Measurements from ENCODE around the gene KLF13.

Gene KLF13

DNA sequence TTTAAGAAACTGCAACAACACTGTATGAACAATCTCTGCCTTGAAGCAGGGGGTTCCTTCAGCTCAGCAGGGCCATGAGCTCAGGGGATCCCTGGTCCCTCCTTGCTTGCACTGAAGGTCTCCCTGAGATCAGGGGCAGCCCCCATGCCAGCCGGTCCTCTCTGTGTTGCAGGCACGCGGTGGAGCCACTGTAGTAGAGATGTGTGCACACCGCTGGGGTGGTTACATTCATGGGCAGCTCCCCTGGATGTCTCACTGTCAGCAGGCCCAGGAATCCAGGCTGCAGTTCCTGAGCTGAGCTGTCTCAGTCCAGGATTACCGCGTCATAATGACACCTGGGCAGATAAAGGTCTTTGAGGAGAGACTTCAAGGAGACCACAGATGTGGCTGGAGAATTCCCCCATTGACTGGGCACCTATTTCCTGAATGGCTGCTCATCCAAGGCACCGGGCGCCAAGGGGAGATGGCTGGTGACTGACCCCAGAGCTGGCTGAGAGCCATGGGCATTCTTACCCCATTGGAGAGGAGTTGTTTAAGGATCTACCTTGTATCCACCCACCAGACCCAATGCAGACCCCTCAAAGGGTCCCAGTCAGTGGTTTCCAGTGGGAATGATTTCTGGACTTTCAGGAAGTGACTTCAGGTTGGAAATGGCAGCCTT lies 10.4 kb upstream of the KLF13 start:
- DNase-seq (ENCODE audit: low spot score): no peak

DNA sequence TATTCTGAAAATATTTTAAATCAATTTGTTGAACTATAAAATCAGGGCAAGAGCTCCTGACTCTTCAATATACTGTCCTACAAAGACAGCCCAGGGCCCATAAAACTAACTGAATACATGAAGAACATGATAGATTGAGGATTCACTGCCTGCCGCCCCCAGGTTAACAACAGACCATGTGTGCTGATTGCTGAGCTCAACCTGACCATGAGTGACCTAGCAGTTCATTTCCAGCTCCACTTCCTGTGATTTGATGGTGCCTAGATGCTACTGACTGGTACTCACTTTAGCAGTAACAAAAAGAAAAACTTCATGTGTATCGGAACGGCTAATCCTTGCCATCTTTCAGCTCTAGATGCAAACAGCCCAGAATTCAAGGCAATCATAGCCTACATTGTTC lies 9.6 kb upstream of the KLF13 start:
- no peak for DNase-seq (ENCODE audit: low spot score)

DNA sequence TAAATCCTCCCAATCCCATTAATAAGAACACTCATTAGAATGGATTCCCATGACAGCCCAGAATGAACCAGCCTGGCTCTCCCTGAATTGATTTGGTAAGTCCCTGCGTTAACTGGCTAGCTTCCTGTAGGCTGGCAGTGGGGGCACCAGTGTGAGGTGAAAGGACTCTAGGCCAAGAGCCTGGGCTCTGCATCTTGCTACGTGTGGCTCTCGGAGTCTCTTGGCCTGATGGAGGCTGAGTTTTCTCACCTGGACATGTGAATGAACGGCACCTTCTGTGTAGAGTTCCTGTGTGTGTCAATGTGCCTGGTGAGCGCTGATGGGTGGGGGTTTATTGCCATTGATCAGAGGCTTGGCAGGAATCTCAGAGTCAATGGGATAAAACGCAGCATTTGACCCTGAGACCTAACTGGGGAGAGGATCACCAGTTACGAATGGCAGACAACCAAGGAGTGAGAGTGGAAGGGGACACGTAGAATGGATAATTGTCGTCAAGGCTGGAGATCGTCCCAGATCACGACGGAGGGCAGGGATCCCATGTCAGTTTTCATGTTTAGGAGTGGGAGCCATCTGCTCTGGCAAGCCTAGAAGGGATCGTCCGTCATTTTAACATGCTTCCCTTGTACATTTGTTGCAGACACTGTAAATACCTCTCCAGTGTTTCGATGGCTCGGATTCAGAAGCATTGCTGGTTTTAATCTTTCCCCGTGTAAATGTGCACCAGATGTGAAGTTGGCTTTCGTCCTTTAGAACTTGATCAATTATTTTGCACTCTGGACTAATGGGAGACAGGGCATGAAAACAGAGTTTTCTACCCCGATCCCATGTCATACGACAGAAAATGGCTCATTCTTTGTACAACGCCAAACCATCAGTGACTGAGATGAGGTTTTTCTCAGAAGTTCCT lies 9.0 kb upstream of the KLF13 start:
- DNase-seq (ENCODE audit: low spot score): no peak

DNA sequence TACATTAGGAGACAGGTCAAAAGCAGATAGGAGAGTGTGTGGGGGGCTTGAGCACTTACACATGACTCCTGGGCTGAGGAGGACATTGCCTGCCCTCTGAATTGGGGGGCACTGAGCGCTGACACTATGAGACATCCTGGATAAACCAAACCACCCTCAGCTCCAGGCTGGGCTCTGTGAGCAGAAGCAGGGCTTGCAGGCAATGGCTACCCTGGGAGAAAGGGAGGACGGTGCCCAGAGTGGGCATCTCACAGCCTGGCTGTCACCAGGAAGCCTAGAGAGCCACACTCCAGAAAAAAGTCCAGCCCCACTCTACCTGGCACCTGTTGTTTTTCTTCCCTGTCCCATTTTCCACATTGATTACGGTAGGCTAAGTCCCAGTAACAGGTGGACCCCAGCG lies 8.2 kb upstream of the KLF13 start:
- DNase-seq (ENCODE audit: low spot score): no peak

DNA sequence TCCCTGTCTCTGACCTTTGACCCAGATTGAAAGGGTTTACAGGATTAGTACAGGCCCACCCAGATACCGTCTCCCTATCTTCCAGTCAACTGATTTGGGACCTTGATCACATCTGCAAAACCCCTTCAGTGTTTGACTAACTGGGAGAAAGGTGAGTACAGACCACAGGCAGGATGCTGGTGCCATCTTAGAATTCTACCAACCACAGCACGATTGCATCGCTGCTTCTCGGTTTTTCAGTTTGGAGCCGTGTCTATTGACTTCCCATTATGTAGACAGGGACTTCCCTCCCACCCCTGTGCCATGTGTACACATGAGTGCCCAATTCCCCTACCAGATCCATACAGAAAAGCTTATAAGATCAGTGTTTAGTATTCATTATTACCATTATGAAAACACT lies 6.6 kb upstream of the KLF13 start:
- no peak for DNase-seq (ENCODE audit: low spot score)

DNA sequence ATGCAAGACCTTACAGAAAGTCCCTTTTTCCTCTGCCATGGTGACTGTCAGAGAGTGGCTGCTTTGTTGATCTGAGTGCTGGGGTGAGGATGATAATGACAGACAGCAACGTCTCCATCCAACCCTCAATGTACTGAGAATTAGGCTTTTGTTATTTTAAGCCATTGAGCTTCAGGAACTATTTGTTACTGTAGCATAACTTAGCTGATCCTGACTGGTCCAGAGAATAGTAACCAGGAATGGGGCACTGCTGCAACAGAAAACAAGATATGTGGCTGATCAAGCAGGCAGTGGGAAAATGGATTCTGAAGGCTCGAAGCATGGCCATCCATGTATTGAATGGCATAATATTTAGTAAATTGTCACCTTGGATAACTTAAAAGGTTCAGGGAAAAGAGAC lies 5.2 kb upstream of the KLF13 start:
- no peak for DNase-seq (ENCODE audit: low spot score)

DNA sequence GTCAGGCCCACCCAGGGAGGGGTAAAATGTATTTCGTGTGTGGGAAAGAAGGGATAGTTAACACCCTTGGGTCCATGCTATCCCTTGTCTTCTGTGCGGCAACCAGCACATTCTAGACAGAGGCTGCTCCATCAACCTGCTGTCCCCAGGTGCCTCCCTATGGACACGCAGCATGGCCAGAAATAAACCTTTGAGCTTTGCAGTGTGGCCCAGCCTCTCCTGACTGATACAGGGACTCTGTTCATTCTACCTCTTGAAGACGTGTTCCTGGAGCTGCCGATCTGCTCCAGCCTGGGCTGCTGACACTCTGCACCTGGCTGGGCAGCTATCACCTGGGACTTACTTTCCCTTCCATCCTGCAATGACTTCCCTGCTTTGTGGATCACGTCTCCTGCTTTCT lies 4.1 kb upstream of the KLF13 start:
- DNase-seq (ENCODE audit: low spot score): no peak

DNA sequence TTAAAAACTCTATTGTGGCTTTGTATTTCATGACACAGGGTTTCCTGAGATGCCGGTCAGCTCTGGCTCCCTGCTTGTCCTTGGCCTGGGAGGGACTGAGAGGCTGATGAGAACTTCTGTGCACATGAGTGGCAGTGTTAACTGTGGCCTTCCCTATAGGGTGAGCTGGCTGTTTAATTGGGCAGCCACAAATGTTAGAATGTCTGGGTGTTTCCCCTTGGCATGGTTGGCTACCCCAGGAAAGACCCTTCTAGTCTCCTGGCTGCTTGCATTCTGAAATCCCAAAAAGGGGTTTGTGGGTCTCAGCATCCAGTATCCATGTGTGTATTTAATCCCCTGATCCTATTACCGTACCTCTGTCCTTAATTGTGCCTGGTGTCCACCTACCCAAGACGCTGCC lies 3.0 kb upstream of the KLF13 start:
- no peak for DNase-seq (ENCODE audit: low spot score)

DNA sequence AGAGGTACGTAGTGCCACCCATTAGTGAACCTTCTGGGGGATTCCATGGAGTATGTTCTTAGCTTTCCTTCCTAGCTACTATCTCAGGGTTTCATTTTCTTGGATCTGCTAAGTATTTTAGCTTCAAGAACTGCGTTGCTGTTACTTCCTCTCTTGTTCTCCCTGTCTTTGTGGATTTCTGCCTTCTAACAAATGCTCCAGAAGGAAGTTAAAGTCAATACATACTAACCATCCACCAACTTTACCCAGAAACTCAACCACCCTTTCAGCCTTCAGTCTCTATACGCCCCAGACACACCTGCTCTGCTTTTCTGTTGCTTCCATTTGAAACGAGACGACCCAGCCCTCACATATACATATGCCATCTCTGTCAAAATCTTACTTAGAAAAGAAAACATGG lies 2.4 kb upstream of the KLF13 start:
- DNase-seq (ENCODE audit: low spot score): no peak

DNA sequence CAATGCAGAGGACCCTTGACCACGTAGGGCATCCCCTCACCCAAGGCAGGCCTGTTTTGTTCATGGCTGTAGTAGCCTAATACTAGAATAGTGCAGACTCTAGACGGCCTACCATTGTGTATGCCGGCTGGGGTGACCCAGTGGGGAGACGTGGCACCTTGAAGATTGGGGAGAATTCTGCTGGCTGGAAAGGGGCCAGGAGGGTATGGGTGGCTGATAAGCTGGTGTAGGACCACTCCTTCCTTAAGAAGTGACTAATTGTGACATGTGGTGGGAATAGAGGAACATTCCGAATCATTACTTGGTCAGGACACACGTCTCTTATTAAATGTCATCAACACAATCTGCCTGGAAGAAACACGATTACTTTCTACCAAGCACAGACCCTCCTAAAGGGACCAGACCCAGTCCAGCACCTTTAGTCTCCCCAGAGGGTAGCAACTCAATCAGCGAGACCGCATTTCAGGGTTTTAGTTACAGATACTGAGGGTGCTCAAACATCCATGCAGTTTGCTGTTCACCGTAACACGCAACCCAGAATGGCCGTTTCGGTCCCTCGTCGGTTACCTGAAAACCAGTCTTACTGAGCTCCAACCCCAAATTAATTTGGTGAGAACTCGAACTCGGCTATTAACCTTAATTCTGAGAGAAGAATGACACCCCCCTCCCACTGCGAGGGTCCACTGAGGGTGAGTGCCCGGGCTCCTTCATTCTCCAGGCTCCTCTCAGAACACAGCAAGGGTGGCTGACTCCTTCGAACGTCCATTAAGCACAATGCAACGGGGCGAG lies 1.6 kb upstream of the KLF13 start:
- no peak for DNase-seq (ENCODE audit: low spot score)

DNA sequence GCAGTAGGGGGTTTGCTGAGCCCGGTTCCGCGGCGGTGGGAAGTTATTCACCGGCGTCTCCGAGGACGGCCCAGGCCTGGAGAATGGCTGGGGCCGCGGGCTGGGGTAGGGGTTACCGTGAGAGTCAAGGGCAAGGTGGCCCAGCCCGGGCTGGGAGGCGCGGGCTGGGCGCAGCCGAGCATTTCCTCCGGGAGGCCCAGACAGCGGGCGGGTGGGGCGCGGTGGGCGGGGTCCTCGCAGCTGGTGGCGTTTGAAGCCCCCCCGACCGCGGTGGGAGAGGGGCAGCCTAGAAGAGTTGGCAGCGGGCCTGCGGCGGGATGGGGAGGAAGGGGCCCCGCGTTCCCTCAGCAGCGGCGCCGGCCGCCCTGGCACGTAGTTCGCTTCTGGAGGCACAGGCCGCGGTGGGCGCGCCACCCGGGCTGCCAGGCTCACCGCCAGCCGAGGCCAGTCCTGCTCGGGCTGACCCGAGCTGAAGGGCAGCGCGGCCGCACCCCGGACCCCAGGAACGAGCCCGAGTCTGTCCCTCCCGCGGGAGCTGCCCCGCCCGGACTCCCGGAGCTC lies 960 bp upstream of the KLF13 start:
- peak; percentile 61 for DNase-seq (ENCODE audit: low spot score)

DNA sequence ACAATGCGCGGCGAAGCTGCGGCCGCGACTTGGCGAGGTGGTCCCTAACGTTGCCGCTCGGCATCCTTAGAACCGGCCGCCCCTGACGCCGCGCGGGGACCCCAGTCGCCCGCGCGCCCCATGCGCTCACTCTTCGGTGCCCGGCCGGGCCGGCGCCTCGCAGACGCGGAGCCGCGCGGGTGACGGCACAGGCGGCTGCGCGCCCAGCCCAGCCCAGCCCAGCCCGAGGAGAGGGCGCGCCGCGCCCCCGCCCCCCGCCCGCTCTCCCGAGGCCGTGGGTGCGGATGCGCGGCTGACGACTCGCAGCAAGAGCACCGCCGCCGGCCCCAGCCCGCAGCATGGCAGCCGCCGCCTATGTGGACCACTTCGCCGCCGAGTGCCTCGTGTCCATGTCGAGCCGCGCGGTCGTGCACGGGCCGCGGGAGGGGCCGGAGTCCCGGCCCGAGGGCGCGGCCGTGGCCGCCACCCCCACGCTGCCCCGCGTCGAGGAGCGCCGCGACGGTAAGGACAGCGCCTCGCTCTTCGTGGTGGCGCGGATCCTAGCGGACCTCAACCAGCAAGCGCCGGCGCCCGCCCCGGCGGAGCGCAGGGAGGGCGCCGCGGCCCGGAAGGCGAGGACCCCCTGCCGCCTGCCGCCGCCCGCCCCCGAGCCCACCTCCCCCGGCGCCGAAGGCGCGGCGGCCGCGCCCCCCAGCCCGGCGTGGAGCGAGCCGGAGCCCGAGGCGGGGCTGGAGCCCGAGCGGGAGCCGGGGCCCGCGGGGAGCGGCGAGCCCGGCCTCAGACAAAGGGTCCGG lies 437 bp downstream of the KLF13 start:
- DNase-seq (ENCODE audit: low spot score): peak; percentile 79

DNA sequence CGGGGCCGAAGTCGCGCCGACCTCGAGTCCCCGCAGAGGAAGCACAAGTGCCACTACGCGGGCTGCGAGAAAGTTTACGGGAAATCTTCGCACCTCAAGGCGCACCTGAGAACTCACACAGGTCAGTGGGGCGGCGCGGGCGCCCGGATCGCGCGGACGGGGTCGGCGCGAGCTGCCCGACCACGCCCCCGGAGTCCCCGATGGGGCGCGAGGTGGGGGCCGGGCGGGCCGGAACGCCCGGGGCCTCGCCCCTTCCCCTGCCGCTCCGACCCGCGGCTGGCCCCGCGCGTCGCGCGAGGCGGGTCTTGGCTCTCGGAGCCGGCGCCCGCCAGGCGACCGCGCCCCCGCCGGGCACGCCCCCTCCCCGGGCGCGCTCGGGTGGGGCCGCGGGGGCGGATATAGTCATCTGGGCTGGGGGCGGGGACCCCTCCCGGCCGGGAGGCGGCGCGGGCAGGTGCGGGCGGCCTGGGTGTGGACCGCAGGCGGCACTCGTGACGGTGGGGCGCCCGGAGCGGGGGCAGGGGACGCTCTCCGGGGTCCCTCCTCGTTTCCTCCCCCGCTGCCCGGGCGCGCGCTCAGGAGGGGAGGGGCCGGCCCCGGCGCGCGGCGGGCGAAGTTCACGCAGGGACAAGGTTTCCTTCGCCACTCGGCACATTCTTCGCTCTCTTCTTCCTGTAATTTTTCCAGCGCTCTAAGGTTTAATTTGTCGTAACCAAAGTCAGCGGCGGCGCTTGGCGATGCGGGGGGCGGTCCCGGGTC lies 1.2 kb downstream of the KLF13 start:
- peak; percentile 60 for DNase-seq (ENCODE audit: low spot score)

DNA sequence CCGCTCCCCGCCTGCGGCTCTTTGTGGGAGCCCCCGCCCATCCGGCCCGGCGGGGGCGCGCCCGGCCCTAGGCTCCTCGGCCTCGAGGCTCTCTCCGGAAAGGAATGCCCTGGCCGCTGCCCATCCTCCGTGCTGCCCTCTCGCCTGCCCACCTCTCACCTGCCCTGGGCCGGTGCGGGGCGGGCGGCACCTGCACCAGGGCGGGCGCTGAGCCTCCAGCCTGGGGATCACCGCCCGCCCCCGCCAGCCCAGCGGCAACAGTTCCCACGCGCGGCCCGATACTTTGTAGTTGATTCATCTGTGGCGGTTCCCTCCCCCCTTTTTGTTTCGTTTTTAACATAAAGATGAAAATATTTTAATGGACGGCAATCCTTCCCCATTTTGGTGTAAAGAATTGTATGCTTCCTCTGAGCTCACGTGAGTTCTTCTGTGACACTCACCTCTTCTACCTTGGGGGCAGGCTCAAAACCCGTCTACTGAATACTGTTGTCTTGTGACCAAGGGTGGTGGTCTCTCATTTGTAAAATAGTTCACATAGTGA lies 1.9 kb downstream of the KLF13 start:
- DNase-seq (ENCODE audit: low spot score): peak; percentile 55

DNA sequence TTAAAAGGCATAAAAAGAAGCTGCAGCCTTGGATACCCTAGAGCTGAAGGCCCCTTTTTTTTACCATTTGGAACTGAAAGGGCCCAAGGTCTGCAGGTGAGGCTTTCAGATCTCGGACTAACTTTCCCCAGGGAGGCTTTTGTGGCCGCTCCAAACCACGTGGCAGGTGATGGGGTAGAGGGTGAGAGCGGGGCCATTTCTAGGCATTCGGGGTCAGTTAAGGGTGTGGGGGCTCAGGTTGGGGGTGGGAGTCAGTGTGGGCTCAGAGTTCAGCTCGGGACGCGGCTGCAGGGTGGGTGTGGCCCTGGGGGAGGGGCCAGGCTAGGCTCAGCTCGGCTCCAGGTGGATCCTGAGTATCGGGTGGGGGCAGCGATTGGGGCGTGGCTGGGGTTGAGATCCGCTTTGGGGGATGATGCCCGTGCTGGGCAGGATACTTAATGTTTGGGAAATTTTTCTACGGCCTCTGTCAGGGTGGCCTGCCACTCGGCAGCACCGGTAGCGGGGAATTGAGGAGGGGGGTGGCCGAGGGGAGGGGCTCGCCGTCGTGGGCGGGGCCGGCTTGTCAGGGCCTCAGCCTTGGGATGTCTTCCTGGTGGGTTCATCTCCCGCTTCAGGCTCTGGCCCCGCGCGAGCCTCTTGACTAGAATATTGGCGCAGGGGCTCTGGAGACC lies 2.5 kb downstream of the KLF13 start:
- DNase-seq (ENCODE audit: low spot score): peak; percentile 58

DNA sequence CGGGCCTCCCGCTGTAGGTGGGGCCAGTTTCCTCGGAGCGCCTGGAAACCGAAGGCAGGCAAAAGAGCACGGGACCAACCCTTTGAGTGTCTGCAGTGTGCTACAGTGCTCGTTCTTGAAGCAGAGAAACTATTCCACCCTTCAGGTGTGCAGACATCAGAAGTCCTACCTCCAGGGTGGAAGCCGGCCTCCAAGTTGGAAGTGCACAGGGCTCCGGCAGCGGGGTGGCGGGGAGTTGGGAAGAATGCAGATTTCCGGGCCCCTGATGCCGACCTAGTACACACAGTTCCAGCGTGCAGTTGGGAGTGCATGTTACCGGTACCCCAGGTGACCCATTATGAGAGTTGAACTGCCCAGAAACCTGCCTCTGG lies 3.0 kb downstream of the KLF13 start:
- no peak for DNase-seq (ENCODE audit: low spot score)

DNA sequence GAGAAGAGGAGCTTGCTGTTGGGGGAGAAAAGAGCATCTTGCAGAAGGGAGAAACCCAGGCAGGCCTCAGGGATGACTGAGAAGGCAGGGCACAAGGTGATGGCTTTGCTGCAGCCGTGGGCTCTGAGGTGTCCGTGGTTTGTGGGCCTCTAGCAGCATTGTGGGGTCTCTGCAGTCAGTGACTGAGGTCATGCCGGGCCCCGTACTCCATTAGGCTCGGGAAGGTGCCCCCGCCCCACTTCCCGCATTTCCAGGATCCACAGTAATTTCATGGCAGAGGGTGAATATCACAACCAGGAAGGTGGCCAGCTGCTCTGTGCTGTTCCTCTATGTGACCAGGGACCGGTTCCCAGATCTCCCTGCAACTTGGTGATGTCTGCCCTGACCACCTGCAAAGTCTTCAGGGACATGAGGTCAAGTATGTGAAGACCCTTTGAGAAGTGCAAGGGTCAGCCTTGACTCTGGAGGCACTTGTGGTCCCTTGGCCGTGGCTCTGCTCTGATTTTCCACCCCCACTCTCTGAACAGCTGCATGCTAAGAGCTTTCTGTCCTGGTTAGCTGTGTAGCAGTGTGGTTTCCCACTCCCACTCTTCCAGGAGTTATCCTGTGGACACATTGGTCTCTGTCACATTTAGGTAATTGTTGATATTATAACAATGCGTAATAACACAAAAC lies 3.6 kb downstream of the KLF13 start:
- no peak for DNase-seq (ENCODE audit: low spot score)

DNA sequence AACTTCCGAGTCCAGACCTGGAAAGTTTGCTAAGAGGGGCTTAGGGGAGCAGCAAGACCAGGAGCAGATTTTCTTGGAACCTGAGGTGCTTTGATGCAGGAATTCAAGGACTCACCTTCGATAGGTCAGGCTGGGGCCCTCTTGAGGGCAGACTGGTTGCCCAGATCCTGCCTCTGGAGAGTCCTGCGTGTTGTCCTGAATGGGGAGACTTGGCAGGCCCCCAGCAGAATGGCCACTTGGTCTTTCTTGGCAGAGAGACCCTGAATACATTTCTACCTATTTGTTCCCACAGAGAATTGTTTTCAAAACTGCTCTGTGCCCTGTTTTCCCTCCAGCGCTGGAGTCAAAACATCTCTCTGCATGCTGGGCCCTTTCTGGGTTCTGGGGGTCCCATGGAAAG lies 4.2 kb downstream of the KLF13 start:
- no peak for DNase-seq (ENCODE audit: low spot score)

DNA sequence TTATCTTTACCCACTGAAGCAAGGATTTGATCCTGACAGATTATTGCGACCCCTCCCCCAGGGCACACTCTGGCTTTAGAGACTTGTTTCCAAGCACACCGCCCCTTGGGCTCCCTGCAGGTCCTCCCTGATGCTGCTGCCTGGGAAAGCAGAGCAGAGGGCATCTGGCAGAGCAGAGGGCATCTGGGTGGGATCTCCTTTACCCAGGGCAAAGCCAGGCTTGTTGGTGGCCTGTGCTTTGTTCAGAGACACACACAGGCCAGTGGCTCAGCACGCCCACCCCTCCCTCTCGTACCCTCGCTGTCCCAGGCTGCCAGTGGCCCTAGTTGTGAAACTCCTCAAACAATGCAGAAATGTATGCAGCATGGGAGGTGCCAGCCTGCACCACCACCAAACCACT lies 4.8 kb downstream of the KLF13 start:
- no peak for DNase-seq (ENCODE audit: low spot score)

Data from germinal center (tissue), 1 donor.